Measurements from ENCODE around the gene ADAP2.
"Not testable (repeated sequence)": the region's sequence is repeated elsewhere in the genome, so short reads cannot be mapped to it uniquely, and the experiment has no call there.

ADAP2 gene, protein sequence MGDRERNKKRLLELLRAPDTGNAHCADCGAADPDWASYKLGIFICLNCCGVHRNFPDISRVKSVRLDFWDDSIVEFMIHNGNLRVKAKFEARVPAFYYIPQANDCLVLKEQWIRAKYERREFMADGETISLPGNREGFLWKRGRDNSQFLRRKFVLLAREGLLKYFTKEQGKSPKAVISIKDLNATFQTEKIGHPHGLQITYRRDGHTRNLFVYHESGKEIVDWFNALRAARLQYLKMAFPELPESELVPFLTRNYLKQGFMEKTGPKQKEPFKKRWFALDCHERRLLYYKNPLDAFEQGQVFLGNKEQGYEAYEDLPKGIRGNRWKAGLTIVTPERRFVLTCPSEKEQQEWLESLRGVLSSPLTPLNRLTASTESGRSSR

DNA sequence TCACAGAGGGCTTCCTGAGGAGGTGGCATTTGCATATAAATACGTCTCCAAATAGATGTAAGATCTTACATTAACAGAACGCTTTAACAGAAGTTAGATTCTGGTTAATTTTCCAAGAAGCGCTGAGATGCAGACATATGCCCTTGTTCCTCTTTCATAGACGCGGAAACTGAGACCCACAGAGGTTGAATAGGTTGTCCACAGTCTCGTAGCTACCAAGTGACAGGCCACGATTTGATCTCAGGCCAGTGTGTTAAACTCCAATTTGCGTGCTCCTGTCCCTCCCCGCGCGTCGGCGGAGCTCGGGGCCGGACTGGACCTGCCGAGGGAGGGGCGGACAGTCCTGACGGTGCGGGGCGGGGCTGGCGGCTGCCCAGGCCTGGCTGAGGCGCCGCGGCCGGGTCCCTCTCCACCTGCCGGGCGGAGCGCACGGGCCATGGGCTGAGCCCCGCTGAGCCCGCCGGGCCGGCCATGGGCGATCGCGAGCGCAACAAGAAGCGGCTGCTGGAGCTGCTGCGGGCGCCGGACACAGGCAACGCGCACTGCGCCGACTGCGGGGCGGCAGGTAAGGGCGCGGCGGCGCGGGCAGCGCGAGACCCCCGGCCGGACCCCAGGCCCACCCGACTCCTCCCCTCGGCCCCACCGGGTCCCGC, at the start of gene ADAP2:
ADAP2 (plus strand) TSS at position 402 of the 653 bp plus-strand sequence; CDS start at position 472, 70 bp downstream.
- in situ Hi-C loops (cut with MboI; ENCODE audit: low sequenced_read_pairs), result no loop called here

DNA sequence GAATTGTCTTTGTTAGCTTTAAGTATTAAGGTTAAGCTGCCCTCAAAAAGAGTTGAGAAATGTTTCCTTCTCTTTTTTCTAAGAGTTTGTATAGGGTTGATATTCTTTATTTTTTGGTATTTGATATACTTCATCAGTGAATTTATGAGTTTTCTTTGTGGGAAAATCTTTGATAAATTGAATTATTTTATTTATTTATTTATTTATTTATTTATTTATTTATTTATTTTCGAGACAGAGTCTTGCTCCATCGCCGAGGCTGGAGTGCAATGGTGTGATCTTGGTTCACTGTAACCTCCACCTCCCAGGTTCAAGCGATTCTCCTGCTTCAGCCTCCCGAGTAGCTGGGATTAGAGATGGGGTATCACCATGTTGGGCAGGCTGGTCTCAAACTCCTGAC, 35.6 kb upstream of the ADAP2 start:
- in situ Hi-C loops (cut with MboI; ENCODE audit: low sequenced_read_pairs), result no loop called here

DNA sequence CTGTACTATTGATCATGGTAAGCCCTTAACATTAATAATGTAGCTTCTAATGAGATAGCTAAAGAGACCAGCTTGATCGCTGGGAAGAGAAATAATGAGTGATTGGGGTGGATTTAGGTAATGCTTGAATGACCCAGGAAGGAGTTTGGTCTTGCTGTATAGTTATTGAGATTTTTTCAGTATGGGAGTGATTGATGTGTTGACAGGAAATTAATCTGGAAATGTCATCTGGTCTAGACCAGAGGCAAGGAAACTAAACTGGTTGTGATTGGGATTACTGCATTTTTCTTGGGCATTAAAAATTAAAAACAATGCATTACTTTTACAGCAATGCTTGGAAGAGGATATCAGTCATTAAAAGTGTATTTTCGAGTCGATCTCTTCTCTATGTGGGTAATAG, 27.5 kb upstream of the ADAP2 start:
- in situ Hi-C loops (cut with MboI; ENCODE audit: low sequenced_read_pairs), result no loop called here

DNA sequence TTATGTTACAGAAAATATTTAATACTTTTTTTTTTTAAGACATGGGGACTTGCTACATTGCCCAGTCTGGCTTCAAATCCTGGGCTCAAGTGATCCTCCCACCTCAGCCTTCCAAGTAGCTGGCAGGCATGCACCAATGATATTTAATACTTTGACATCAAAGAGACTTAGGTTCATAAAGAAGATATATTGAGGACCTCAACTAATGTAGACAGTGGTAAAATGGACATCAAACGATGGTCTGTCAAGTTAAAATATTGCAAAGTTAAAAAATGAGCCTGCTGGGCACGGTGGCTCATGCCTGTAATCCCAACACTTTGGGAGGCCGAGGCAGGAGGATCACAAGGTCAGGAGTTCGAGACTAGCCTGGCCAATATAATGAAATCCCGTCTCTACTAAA, 24.4 kb upstream of the ADAP2 start:
- in situ Hi-C loops (cut with MboI; ENCODE audit: low sequenced_read_pairs), result no loop called here

DNA sequence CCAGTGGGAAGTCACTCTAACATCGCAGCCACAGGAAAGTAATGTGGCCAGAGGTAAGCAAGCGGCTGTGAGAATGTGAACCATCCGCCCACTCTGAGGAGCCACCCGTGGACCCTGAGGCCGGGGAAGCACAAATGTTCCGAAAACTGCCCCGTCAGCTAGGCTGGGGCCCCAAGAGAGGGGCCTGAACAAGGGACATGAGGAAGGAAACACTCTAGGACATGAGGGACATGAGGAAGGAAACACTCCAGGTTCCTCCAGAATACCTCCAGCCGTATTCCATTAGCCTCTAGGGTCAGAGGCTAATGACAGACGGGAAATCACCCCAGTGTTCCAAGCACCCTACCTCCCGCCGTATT, 16.0 kb upstream of the ADAP2 start:
- in situ Hi-C loops (cut with MboI; ENCODE audit: low sequenced_read_pairs), result no loop called here

DNA sequence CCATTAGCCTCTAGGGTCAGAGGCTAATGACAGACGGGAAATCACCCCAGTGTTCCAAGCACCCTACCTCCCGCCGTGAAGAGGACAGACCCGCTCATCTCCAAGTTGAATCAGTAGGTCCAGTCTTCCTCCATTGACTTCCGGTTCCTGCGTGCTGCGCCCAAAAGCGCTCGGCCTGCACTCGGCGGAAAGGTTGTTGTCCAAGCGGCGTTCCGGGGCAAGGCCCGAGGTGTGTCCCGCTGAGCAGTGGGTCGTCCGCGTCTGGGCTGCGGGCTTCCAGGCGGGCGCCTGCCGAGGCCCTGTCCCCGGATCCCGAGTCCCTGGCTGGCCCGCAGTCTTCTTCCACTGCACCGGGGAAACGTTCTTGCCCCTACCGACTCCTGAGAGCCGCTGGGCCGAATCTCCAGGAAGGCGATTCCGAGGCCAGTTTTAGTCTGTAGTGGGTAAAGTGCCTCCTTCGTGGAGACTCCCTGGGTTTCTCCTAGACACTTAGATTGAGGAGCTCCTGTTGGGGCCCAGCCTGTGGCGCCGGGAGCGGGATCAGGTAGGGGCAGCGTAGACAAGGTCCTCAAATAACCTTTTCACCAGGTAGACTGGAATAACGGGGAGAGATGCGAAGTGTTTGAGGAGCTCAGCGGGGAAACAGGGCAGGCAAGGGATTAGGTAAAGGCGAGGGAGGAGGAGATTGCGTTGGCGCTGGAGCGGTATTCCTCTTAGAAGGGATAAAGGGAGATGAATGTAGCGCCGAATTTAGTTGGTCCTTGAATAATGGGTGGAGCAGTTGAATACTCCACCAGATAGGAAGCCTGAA, 15.4 kb upstream of the ADAP2 start, which contains the start of gene TEFM:
TEFM (minus strand) TSS at position 138 of the 811 bp plus-strand sequence; CDS start at position 98, 40 bp downstream.
- in situ Hi-C loops (cut with MboI; ENCODE audit: low sequenced_read_pairs), result no loop called here

DNA sequence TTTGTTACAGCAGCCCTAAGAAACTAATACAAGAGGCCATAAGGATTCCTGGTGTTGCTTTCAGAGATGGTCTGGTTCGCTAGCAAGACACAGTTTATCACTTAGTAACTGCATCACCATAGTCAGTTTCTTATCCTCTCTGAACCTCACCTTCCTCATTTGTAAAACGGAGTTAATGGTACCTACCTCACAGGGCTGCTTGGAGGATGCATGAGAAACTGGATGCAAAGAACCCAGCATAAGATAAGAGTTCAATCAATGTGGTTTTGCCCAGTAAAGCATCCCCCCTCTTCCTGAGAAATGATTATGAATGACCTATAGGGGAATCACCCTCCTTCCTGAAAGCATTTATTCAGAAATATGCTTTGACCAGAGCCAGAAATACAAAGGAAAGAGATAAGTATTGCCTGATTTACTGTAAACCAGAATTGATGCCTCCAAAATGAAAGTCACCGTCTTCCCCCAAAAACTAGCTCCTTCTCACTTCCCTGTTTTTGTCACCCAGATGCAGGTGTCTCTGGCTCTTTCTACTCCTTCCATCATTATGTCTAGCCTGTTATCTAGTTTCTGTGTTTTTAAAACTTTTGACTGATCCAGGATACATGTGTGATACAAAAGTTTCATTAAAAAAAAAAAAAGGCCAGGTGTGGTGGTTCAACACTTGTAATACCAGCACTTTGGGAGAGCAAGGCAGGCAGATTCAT, 12.9 kb upstream of the ADAP2 start:
- in situ Hi-C loops (cut with MboI; ENCODE audit: low sequenced_read_pairs), result no loop called here

DNA sequence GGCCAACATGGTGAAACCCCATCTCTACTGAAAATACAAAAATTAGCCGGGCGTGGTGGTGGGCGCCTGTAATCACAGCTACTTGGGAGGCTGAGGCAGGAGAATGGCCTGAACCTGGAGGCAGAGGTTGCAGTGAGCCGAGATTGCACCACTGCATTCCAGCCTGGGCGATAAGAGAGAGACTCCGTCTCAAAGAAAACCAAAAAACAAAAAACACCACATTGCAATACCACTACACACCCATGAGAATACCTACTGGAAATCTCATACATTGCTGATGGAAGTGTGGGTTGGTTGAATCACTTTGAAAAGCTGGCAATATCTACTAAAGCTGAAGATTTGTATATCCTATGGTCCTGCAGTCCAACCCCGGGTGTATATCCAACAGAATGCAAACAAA, 11.6 kb upstream of the ADAP2 start:
- in situ Hi-C loops (cut with MboI; ENCODE audit: low sequenced_read_pairs), result not testable (repeated sequence)

DNA sequence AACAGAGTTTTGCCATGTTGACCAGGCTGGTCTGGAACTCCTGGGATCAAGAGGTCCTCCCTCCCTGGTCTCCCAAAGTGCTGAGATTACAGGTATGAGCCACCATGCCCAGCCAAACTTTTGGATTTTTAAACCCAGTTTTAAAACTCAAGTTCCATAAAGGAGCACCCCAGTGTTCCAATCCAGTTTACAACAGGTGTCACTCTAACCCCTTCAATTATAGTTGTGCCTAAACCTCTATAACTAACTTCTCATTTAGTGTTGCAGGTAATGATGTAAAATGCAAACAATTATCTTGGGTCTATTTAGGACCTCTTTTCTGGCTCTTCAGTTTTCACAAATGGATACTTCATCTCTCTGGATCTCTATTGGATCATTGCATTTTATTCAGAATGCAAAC, 7.8 kb upstream of the ADAP2 start:
- in situ Hi-C loops (cut with MboI; ENCODE audit: low sequenced_read_pairs), result no loop called here

DNA sequence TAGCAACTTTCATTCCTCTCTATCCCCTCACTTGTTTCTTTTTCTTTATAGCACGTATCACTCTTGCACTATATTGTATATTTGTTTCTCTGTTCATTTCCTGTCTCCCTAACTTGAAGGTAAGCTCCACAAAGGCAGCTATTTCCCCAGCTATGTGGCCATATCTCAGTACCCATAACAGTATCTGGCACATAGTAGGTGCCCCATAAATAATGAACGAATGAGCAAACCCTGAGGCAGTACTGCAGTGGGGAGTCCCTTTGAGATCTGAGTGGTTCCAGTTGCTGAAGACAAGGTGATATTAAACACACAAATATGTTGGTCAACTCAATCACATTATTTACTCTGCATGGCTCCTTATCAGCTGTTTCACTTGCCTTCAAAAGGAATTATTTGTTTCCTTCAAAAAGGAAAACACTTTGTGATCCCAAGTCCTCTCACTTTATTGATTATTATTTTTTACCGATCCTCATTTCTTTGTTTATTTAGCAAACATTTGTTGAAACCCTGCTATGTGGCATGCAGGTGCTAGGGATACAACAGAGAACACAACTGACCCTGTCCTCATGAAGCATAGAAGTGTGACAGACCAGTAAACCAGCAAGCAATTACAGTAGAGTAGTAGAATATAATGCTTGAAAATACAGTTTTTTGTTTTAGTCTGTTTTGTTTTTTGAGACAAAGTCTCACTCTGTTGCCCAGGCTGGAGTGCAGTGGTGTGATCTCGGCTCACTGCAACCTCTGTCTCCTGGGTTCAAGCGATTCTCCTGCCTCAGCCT, 5.7 kb upstream of the ADAP2 start:
- in situ Hi-C loops (cut with MboI; ENCODE audit: low sequenced_read_pairs), result no loop called here

DNA sequence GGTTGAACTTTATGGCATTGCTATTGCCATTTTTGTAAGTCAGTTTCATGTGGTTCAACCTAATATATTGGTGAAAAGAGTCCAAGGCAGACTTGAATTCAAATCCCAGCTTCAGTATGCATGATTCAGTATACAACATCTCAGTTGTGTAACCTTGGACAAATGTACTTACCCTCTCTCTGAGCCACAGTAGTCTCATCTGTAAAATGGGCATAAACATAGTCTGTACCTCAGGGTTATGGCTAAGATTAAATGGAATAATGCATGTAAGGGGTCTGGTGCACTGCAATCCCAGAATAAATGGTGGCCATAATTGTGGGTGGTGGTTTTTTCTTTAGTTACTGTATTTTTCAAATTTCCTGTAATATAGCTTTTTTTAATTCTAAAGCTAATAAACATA, 4.7 kb upstream of the ADAP2 start:
- in situ Hi-C loops (cut with MboI; ENCODE audit: low sequenced_read_pairs), result no loop called here

DNA sequence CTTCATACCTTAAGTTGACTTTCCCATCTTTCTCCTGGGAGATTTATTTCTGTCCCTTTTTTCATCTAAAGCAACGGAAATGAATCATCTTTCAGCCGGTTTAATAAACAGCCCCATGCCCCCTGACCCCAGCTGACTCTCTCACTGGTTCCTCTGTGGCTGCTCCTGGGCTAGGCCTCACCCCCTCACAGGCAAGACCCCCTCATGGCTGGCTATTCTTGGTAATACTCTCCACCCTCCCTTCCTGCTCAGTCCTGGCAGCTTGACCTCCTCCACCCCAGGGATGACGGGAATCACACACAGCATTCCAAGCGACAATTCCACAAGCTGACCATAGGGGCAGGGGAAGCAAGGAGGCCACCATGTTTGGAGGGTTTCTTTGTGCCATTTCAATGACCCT, 1.5 kb upstream of the ADAP2 start:
- in situ Hi-C loops (cut with MboI; ENCODE audit: low sequenced_read_pairs), result no loop called here

DNA sequence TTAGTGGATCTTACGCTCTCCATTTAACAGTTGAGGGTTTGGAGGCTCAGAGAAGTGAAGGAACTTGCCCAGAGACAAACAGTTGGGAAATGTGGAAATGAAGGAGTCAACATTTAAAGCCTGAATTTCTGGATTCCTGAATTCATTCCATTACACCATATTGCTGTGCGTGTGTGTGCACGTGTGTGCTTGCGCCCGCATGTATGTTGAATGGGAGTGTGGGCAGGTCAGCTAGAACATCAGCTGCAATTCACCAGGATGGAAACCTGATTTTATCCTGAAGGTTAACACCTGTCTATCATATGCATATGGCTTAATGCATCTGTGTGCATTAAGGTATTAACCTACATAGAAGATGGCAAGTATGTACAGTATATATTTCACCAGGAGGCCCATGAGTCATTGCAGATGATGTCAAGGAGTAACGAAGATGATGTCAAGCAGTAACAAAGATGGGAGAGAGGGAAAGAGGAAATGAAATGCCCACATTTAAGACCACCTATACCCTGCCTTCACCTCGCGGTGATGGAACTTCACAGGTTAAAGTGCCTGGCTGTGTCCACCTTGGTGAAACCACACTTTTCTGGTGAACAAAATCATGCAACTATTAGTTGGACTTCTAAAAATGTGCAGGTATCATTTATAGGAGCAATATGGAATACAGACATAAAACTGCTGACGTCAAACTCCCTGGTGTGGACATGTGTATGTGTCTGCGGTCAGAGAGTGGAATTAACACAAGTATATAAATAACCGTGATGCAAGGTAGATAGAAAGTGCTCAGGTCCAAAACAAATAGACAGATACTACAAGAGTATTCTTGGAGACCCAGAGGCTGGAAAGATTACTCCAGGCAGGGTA, 832 bp upstream of the ADAP2 start:
- in situ Hi-C loops (cut with MboI; ENCODE audit: low sequenced_read_pairs), result no loop called here

DNA sequence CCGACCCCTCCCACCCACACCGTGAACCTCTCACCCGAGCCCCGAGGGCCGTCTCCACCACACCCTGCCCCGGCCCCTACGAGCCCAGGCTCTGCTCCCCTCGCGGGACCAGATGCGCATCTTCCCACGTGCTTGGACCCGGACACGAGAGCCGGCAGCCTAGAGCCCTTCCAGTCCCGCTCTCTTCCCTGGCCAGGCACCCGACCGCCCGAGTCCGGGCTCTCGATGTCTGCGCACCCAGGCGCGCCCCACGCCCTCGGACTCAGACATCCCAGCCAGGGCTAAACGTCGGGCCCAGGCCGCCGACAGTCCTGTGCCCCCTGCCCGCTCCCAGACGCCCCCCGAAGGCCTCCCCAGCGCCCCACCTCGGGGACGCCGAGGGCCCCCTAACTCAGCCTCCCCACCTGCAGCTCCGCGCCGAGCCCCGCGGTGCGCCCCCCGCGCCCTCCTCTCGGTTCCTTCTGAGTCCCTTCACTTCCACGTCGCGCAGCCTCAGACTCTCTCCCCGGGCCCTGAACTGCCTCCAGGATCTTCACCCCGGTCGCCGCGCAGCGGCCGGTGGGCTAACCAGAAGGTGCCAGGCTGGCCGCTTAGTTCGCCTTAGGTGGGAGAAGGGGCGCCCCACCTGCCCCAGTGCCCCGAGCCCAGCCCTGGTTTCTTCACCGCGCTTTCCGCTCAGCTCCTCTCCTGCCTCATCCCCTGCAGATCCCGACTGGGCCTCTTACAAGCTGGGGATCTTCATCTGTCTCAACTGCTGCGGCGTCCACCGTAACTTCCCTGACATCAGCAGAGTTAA, 688 bp downstream of the ADAP2 start:
- in situ Hi-C loops (cut with MboI; ENCODE audit: low sequenced_read_pairs), result no loop called here

DNA sequence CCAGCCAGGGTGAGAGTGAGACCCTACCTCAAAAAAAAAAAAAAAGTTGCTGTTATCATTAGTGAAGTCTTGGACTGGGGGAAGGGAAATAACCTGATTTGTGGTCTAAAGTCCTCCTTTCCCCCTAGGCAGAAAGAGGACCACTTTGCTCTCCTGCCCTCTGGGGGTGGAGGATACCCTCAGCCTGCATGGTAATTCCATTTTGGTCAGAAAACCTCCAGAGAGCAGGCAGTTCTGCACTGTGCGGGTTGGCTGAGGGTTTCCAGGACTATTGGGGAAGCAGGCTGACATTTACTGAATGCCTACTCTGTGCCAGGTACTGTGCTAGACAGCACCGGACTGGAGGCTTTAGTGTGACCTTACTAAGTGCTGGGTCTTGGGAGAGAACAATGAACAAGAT, 2.6 kb downstream of the ADAP2 start:
- in situ Hi-C loops (cut with MboI; ENCODE audit: low sequenced_read_pairs), result no loop called here

DNA sequence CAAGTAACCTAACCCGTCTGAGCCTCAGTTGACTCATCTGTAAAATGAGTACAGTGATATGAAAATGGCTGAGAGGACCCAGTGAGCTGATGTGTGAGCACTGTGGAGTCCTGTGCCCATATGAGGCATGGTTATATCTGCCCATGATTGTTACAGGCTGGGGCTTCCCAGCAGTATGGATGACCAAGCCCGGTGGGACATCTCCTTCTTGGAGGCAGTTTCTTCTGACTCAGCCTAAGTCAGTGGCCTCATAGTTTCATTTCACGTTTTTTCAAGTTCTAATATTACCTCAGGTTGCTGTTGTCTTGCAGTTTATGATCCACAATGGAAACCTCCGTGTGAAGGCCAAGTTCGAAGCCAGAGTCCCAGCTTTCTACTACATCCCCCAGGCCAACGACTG, 4.8 kb downstream of the ADAP2 start:
- in situ Hi-C loops (cut with MboI; ENCODE audit: low sequenced_read_pairs), result no loop called here

DNA sequence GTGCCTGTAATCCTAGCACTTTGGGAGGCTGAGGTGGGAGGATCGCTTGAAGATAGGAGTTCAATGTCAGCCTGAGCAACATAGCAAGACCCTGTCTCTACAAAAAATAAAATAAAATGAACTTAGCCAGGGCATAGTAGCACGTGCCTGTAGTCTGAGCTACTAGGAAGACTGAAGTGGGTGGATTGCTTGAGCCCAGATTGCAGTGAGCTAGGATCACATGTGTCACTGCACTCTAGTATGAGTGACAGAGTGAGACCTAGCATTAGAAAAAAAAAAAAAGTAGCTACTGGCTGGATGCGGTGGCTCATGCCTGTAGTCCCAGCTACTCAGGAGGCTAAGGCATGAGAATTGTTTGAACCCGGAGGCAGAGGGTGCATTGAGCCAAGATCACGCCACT, 6.0 kb downstream of the ADAP2 start:
- in situ Hi-C loops (cut with MboI; ENCODE audit: low sequenced_read_pairs), result no loop called here

DNA sequence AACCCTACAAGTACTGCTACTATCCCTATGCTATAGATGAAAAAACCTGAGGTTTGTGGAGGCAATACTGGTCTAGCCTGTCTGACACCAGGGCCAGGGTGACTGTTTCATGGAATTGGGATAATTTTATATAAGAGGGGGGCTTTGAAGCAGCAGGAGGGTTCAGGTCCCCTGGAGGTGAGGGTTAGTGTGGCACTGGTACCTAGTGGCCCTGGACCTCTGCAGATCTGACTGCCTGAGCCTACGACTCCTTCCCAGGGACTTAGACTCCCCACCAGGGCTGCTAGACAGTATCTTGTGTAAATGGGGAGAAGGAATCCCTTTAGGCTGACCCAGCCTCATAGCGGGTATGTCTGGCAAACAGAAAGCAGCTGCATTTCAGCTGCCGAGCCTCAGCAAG, 6.8 kb downstream of the ADAP2 start:
- in situ Hi-C loops (cut with MboI; ENCODE audit: low sequenced_read_pairs), result no loop called here

Measured in HL-60/S4 treated with phorbol 12-myristate 13-acetate at 8.2 ng/mL for 4 days and 3 days (cell line).